HFFc6 (cell line): ENCODE data around the gene ZNF615. TPM values are rescaled to one million over a fixed set of nuclear protein-coding genes. Genes with fewer than 3 reads are reported as not detected.

Experiments
- DNase-seq: peaks from one replicate; pipeline ENCODE4 v3.0.0-alpha.2; 2018
- H3K27ac Mint-ChIP-seq: 2 replicates; pipeline ENCODE4 v1.8.0; 2020; ENCODE audit warnings: mild to moderate bottlenecking, mixed read lengths
- H3K27me3 Mint-ChIP-seq: 2 replicates; pipeline ENCODE4 v1.8.0; 2021; ENCODE audit warnings: mild to moderate bottlenecking, moderate library complexity, mixed read lengths; ENCODE audit not compliant: insufficient read depth
- H3K36me3 Mint-ChIP-seq: 2 replicates; pipeline ENCODE4 v1.8.0; 2021; ENCODE audit warnings: low read depth, mixed read lengths
- H3K4me1 Mint-ChIP-seq: 2 replicates; pipeline ENCODE4 v1.8.0; 2020; ENCODE audit warnings: low read depth, mixed read lengths
- H3K4me3 Mint-ChIP-seq: 2 replicates; pipeline ENCODE4 v1.8.0; 2020; ENCODE audit warnings: mild to moderate bottlenecking, moderate library complexity, mixed read lengths
- H3K9me3 Mint-ChIP-seq: 2 replicates; pipeline ENCODE4 v1.8.0; 2020; ENCODE audit warnings: mild to moderate bottlenecking, mixed read lengths
- CTCF ChIP-seq: fragments of 200-600 bp; sonication (generic); IDR thresholded peaks from 2 replicates; pipeline ENCODE4 v1.5.0; 2021; ENCODE audit warnings: antibody characterized with exemption, mild to moderate bottlenecking
- total RNA-seq, 6 experiments: library from RNA; stranded (reverse); fragmentation: NEBNext Ultra II Directional; extraction: Animal tissue kit (Norgen Biotek cat#: 25700); gene quantifications; 2 replicates in 1 of 6; 3 replicates in 5 of 6; pipeline ENCODE4 v1.2.3, GENCODE V29; 2021

ZNF615 gene
- total RNA-seq, 6 experiments from 2014 or later: 4.4 to 5.7 (median 4.8) TPM

GRCh38 chr19:52010674-52011073 is 2.7 kb upstream of the ZNF615 start:
- DNase-seq: no peak
- Mint-ChIP-seq H3K36me3 (peaks cover 64% of the 10 kb centered on the region), H3K27me3 (no peaks in the 10 kb centered on the region; the same call in none of the 2 replicates), H3K4me1 (peaks cover 6% of the 10 kb centered on the region), H3K9me3 (peaks cover 36% of the 10 kb centered on the region), H3K27ac (no peak overlapping the region), H3K4me3 (no peak overlapping the region)
- TF ChIP-seq CTCF: no peak

- H3K9me3 Mint-ChIP-seq: peaks cover 23% of the 10 kb centered on the region
- no peak for DNase-seq
Observed at GRCh38 chr19:52007451-52007805, 583 bp downstream of the ZNF615 start.

GRCh38 chr19:51994048-51994644 is 13.9 kb downstream of the ZNF615 start:
- Mint-ChIP-seq H3K36me3 (peaks cover 90% of the 10 kb centered on the region), H3K27me3 (peaks cover 1% of the 10 kb centered on the region), H3K4me3 (no peak overlapping the region), H3K27ac (no peak overlapping the region), H3K4me1 (no peaks in the 10 kb centered on the region), H3K9me3 (peaks cover 95% of the 10 kb centered on the region)
- DNase-seq: no peak
- no peak for TF ChIP-seq CTCF

More at GRCh38 chr19:52007451-52007805, 583 bp downstream of the ZNF615 start:
- Mint-ChIP-seq H3K4me1 (peaks cover 6% of the 10 kb centered on the region), H3K36me3 (peaks cover 57% of the 10 kb centered on the region), H3K4me3 (peak overlapping the region; percentile 97), H3K27me3 (no peaks in the 10 kb centered on the region; the same call in none of the 2 replicates), H3K27ac (peak overlapping the region; percentile 95)
- TF ChIP-seq CTCF: no peak

- no peaks in the 10 kb centered on the region for H3K4me1 Mint-ChIP-seq
- no peak for TF ChIP-seq CTCF
- H3K9me3 Mint-ChIP-seq: peaks cover 96% of the 10 kb centered on the region
- H3K36me3 Mint-ChIP-seq: peaks cover 90% of the 10 kb centered on the region
- H3K27ac Mint-ChIP-seq: no peak overlapping the region
- peaks cover 2% of the 10 kb centered on the region for H3K27me3 Mint-ChIP-seq
- no peak for DNase-seq
- H3K4me3 Mint-ChIP-seq: no peak overlapping the region
Observed at GRCh38 chr19:51993422-51993821, 14.6 kb downstream of the ZNF615 start.

GRCh38 chr19:51986309-51987291 is 21.4 kb downstream of the ZNF615 start, which contains the start of gene ZNF350:
TSS of gene ZNF350 (minus strand) at chr19:51986840. CDS start at chr19:51974360, 12,480 bp downstream.
- Mint-ChIP-seq H3K36me3 (peaks cover 68% of the 10 kb centered on the region), H3K4me1 (peaks cover 10% of the 10 kb centered on the region), H3K9me3 (peaks cover 86% of the 10 kb centered on the region), H3K4me3 (peak within 1 kb of the TSS; percentile 94), H3K27ac (peak within 1 kb of the TSS; percentile 90), H3K27me3 (peaks cover 2% of the 10 kb centered on the region)
- DNase-seq: peak; percentile 96
- TF ChIP-seq CTCF: no peak
